ENCODE results near the gene BAIAP2.
"Not testable (repeated sequence)": the region's sequence is repeated elsewhere in the genome, so short reads cannot be mapped to it uniquely, and the experiment has no call there.

BAIAP2 gene

DNA sequence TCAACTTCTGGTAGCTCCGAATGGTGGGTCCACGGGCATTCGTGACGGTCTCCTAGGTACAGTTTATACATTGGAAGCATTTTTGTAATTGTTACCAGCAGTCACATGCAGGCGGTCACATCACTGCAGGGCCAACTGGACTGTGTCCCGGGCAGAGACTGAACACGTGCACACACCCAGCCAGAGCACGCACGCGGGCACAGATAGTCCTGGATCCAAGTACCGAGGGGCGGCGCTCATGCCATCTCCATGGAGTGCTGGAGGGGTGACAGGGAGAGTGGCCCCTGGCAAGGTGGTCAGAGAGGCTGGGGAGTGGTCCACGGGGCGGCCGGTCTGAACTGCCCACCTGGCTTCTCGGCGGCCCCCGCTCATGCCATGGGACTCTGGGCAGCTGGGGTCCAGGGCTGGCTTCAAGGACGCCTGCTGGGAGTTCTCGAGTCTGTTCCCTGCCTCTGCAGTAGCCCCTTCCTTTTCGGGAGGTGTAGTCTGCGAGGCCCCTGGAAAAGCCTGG is 34.2 kb downstream of the BAIAP2 start:
- DNase-seq (ENCODE audit: low read depth) = no peak

DNA sequence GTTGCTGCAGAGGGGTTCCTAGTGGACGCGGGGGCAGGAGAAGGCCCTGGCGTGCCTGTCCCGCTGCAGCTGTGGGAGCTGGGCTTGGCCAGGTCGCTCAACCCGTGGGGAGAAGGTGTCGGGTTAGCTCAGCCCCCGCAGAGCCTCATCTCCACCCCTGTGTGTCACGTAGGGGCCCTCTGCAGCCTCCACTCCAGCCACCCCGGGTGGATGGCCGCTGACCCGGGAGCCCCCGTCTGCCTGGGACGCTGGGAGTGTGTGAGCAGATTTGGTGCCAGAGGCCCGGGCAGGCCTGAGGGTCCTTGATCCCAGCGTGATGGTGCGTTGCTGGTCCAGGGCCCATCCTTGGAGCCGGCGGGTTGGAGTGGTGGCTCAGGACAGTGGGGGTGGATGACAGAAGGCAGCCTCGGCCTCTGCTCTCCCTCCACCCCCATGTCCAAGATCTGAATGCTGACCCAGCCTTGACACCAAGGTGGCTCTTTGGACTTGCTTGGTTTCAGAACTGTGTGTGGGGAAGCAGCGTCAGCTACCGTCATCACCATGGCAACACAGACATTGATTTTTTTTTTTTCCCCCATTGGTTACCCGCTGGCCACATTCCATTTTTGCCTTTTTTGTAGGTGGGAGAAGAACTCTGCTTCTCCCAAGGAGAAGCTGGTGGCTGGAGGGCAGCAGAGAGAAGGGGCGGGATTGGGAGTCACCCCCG is 35.7 kb downstream of the BAIAP2 start:
- DNase-seq (ENCODE audit: low read depth) = no peak

GRCh38 chr17:81071761-81072741 is 37.1 kb downstream of the BAIAP2 start:
- no peak for DNase-seq (ENCODE audit: low read depth)

GRCh38 chr17:81073967-81074839 is 39.3 kb downstream of the BAIAP2 start:
- DNase-seq (ENCODE audit: low read depth) = no peak

DNA sequence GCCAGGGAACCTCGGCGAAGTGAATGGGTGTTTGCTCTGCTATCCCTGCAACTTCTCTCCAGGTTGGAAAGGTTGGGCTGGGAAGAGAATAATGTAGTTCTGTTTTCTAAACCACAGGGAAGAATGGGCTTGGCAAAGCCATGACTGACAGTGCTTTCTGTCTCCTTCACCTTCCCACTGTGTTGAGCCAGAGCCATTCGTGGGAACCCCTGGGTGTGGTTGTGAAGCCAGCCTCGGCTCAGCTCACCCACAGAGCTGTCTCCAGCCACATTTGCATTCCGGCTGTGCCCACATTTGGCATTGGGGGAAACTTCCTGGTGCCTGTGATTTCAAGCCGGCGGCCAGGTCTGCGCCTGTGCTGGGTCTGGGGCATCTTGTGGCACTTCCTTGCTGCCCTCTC is 39.9 kb downstream of the BAIAP2 start:
- no peak for DNase-seq (ENCODE audit: low read depth)

GRCh38 chr17:81075307-81075706 is 40.4 kb downstream of the BAIAP2 start:
- DNase-seq (ENCODE audit: low read depth) = no peak

DNA sequence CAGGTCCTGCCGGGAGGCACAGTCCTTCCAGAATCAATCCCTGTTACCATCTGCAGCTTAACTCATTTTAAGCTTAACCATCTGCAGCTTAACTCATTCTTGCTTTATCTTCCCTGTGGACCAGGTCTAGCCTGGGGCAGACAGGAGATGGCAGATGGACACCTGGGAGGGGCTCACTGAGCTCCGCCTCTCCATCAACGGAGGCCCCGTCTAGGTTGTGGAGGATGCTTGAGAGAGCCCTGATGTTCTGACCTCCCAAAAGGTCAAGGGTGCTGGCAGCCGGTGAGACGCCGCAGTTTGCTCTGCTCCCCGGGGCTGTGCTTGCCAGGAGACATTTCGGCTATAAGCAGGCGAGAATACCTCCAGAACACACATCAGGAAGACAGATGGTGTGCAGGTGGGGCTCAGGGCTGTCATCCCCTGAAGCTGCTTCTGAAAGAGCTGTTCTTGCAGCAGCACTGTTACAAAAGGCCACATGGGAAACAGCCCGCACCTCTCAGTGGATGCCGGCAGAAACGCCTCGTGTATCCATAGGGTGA is 41.3 kb downstream of the BAIAP2 start:
- no peak for DNase-seq (ENCODE audit: low read depth)

GRCh38 chr17:81078026-81078913 is 43.3 kb downstream of the BAIAP2 start:
- DNase-seq (ENCODE audit: low read depth) = not testable (repeated sequence)

DNA sequence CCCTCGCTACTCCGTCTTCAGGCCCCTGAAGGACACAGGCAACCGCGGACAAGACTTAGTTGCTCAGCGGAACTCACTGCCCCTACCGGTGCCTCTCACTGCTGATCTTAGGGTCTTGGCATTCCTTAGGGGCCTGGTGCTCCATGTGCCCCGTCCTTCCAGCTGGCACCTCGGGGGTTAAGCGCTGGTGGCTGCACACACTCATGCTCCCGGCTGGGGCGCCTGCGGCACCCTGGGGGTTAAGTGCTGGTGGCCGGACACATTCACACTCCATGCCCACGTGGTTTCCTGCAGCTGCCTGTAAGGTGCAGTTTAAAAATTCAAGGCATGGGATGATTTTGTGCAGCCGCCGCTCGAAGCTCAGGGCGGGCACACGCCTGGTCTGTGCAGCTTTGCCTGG is 45.1 kb downstream of the BAIAP2 start:
- DNase-seq (ENCODE audit: low read depth) = no peak

- no peak for DNase-seq (ENCODE audit: low read depth)
Observed at GRCh38 chr17:81081222-81082176, 46.5 kb downstream of the BAIAP2 start.

DNA sequence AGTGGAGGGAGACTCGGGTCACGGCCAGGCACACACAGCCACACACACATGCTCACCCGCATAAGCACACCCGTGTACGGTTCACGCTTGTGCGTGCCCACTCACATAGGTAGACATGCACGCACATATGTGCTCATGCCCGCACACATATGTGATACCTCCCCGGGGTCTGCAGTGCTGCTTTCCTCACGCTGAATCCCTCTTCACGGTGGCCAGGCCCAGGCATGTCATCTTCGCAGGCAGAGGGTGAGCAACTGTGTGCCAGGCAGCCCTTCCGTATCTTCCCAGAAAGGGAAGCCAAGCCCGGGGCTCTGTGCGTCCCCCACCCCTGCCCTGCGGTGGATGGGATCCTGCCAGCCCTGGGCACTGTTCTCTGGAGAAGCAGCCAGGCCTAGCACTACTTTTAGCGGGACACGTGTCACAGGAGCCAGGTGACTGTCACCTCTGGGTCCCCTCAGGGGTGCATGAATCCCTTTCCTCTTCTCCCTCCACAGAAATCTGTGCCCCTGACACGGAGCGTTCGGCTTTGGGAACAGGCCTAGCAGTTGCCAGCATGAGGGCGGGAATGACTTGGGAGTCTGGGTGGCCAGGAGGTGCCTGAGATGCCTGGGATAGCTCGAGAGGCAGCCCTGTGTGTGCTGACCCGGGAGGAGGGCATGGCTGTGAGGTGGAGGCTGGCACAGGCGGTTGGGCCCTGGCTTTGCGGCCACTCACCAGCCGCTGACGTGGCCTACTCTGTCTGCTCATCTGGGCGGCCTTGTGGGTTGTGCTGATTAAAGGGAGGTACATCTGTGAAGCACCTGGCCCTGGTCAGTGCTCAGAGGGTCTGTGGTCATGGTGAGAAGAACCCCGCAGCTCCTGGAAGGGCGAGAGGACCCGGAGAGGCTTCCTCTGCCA is 47.5 kb downstream of the BAIAP2 start:
- DNase-seq (ENCODE audit: low read depth) = no peak

GRCh38 chr17:81083125-81083765 is 48.3 kb downstream of the BAIAP2 start:
- DNase-seq (ENCODE audit: low read depth) = no peak

DNA sequence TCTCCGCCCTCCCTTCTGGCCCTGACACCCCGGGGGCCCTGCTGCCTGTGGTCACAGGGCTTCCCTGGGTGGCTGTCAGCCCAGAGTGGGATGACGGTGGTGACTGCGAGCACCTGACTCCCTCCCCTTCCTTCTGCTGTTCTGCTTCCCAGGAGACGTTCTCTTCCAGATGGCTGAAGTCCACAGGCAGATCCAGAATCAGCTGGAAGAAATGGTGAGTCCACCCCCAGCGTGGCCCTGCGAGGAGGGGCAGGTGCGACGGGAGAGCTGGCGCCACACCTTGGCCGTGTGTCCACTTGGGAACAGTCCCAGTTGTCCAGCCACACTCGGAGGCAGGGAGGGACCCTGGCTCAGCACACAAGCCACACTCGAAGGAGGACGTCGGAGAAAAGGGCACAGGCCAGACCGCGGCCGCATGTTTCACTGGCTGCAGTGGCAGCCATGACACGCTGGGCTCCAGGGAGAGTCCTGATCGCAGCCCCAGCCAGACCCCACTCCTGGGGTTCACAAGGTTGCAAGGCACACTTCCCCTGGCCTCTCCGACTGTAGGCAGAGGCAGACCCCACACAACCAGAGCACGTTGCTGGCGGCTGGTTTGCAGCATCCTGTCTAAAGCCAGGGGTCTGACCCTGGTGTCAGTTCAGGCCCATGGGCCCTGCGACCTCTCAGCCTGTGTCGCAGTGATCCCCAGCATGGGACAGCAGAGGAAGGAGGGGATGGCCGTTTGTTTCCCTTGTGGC is 49.9 kb downstream of the BAIAP2 start:
- no peak for DNase-seq (ENCODE audit: low read depth)

DNA sequence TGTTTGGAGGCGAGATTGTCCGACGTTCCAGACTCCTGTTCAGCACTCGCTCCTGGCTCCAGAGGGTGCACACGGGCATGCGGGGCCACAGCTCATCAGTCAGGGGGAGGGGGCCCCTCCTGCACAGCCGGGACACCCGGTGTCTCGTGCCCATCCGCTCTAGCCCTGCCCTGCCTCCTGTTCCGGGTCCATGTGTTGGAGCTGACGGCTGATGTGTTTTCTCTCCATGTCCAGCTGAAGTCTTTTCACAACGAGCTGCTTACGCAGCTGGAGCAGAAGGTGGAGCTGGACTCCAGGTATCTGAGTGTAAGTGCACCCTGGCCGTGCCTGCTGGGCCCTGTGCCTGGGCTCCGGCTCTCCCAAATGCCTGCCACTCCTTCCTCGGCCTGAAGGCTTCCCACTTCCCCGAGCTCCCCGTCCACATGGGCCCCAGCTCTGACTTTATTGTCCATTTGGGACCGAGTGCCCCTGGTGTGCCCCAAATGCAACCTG is 50.5 kb downstream of the BAIAP2 start:
- no peak for DNase-seq (ENCODE audit: low read depth)

DNA sequence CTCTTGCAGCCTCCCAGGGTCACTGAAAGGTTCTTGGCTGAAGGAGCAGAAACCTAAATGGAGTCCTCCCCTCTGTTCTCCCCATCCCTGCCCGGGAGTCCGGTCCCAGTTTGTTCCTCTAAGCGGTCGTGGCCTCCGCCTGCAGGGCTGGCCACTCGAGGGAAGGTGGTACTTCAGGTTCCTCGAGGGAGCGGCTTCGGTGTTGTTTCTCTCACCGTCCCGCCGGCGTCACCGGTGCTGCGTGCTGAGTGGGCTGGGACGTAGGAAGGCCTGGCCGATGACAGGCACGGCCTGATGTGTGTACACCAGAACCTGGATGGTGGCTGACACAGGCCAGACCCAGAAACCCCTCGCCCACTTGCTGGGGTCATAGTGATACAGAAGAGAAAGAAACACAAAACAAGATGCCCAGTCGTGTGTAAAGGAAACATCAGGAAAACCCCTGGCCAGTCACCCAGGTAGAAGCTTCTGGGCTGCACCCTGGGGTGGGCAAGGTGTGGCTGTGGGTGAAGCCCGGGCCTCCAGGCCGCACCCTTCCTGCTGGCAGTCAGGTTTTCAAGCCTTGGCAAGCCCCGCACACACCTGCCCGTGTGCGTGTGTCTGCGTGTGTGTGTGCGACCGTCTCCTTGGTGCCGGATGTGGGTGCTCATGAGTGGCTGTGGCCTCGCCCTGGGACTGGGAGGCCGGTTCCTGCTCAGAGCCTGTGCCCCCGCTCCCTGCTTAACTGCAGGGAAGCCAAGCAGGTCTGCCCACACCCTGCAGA is 52.0 kb downstream of the BAIAP2 start:
- no peak for DNase-seq (ENCODE audit: low read depth)

Data from activated T-cell treated with anti-CD3 and anti-CD28 coated beads for 1 hour (primary cell).